Suprapubic skin (tissue), 4 donors: ENCODE data around the gene TNS2. TPM values are rescaled to one million over a fixed set of nuclear protein-coding genes. Genes with fewer than 3 reads are reported as not detected.

Experiments
- DNase-seq, 2 donors: peaks; one replicate each; pipeline ENCODE4 v3.0.0-alpha.2; 2019; ENCODE audit warnings: low spot score in 2 of 2
- H3K27ac ChIP-seq: fragments of 200-600 bp; sonication (generic); one replicate; pipeline ENCODE4 v1.5.1; 2019
- H3K27me3 ChIP-seq: fragments of 200-600 bp; sonication (generic); one replicate; pipeline ENCODE4 v1.5.1; 2019
- H3K36me3 ChIP-seq: fragments of 200-600 bp; sonication (generic); one replicate; pipeline ENCODE4 v1.5.1; 2019
- H3K4me1 ChIP-seq: fragments of 200-600 bp; sonication (generic); one replicate; pipeline ENCODE4 v1.5.1; 2019
- H3K4me3 ChIP-seq: fragments of 200-600 bp; sonication (generic); one replicate; pipeline ENCODE4 v1.5.1; 2019; ENCODE audit warnings: mild to moderate bottlenecking
- H3K9me3 ChIP-seq: fragments of 200-600 bp; sonication (generic); one replicate; pipeline ENCODE4 v1.5.1; 2019
- EP300 ChIP-seq: sonication (generic); formaldehyde crosslinking; IDR thresholded peaks from one replicate; pipeline ENCODE4 v1.6.1; 2017; ENCODE audit warnings: antibody characterized with exemption
- POLR2A ChIP-seq, 2 donors: fragments of 450-650 bp; IDR thresholded peaks; one replicate each; pipeline ENCODE4 v1.6.1; 2017; ENCODE audit warnings: antibody characterized with exemption in 2 of 2, mild to moderate bottlenecking in 2 of 2, moderate library complexity in 2 of 2
- POLR2AphosphoS5 ChIP-seq, 3 donors: sonication (generic); formaldehyde crosslinking; IDR thresholded peaks; one replicate each; pipeline ENCODE4 v1.6.1; 2017; ENCODE audit warnings: antibody characterized with exemption in 3 of 3
- WGBS: methylation state at CpG from one replicate; pipeline ENCODE4 v1.1.5; 2018; 5-methylcytosine and 5-hydroxymethylcytosine counted together
- total RNA-seq, 4 donors: library from RNA; depleted of rRNA; stranded (reverse); fragments of >200 nt; gene quantifications; one replicate each; pipeline ENCODE4 v1.1.0, GENCODE V29; 2016
- TF ChIP-seq, protein P1 (sequence below), 2 donors: fragments of 200-600 bp in 1 of 2; fragments of 450-650 bp in 1 of 2; sonication (generic) in 1 of 2; IDR thresholded peaks; one replicate each; pipeline ENCODE4 v1.5.1; 2016 to 2019; ENCODE audit warnings: antibody characterized with exemption in 2 of 2, mild to moderate bottlenecking in 1 of 2, moderate library complexity in 1 of 2

TNS2 gene
- total RNA-seq, 4 donors from 2014 or later: 22.8 to 122 (median 78.2) TPM

DNA sequence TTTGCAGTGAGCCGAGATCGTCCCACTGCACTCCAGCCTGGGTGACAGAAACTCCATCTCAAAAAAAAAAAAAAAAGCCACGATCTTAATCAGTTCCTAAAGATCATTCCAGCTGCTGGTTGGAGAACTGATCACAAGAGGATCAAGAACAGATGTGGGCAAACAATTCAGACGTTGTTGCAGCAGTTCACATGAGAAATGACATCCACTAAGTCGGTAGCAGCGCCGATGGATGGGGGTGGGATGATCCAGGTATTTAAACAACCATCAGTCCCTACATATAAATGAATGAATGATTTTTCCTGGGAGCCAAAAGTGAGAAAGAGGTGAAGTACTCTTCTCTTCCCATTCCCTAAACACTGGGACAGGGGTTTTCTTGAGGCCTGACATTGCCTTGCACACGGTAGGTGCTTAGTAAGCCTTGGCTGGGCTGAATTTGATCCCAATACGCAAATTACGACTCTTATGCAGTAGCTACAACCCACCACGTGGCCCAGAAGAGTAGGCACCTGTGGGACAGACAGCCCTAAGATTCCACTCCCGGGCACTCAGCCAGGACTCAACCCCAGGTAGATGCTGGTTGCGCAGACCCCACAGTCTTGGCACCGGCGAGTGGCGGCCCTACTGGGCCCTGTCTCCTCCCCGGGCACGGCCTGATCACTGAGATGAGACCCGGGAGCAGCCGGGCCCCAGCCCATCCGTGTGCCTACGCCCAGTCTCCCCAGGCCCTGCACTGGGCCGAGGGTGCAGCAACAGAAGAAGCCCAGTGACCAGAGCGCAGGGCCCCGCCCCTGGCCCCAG, 28.8 kb downstream of the TNS2 start:
- no peaks in the 10 kb centered on the region for H3K27me3 ChIP-seq
- peak overlapping the region; percentile 65 for H3K4me3 ChIP-seq
- DNase-seq: peak in 1 of 2 donors; percentile 63
- H3K4me1 ChIP-seq: peaks cover 33% of the 10 kb centered on the region
- 45% methylated on average over 10 of the region's 25 CpGs for WGBS
- TF ChIP-seq POLR2AphosphoS5 (IDR thresholded peaks at IDR 0.05): no peak
- TF ChIP-seq EP300: no peak
- TF ChIP-seq, protein P1, sequence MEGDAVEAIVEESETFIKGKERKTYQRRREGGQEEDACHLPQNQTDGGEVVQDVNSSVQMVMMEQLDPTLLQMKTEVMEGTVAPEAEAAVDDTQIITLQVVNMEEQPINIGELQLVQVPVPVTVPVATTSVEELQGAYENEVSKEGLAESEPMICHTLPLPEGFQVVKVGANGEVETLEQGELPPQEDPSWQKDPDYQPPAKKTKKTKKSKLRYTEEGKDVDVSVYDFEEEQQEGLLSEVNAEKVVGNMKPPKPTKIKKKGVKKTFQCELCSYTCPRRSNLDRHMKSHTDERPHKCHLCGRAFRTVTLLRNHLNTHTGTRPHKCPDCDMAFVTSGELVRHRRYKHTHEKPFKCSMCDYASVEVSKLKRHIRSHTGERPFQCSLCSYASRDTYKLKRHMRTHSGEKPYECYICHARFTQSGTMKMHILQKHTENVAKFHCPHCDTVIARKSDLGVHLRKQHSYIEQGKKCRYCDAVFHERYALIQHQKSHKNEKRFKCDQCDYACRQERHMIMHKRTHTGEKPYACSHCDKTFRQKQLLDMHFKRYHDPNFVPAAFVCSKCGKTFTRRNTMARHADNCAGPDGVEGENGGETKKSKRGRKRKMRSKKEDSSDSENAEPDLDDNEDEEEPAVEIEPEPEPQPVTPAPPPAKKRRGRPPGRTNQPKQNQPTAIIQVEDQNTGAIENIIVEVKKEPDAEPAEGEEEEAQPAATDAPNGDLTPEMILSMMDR (IDR thresholded peaks at IDR 0.05): no peak
- no peak for TF ChIP-seq POLR2A (IDR thresholded peaks at IDR 0.05)
- no peaks in the 10 kb centered on the region for H3K9me3 ChIP-seq
- H3K27ac ChIP-seq: peak overlapping the region; percentile 82
- peaks cover 31% of the 10 kb centered on the region for H3K36me3 ChIP-seq

DNA sequence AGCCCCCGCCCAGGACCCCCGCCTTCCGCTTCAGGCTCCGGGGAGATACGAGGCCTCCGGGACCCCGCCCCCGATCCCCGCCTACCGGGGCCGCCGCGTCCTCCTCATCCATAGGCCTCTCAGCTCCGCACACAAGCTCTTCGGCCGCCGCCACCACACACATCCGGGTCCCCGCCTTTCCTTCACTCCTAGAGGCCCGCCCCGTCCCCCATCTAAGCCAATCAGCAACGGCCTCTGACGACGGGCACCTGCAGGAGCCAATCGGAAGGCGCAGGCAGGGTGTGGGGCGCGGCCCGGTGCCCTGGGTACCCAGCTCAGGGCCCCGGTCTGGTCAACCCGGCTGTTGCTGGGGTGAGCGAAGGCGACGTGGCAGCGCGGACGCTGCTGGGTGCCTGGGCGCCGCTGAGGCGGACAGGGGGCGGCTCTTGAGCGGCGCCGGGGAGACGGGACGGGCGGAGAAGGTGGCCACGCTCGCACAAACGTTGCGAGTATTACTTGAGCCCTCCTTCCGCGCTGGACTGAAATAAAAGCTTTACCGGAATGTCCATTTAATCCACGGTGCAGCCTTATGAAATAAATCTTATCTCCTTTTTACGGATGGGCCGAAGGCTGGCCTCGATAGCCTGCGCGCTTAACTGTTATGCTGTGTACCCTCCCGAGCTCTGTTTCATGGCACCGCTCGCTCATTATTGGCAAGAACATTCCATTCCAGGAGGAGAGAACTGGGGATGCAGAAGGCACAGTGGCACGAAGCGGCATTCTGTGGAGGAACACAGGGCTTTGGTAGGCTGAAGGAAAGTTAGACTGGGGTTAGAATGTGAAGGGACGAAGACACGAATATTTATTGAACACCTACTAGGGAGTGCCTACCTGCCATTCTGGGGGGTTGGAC, 29.6 kb downstream of the TNS2 start, which contains the start of gene SPRYD3:
SPRYD3 (minus strand) TSS at position 165 of the 892 bp plus-strand sequence; CDS start at position 108, 57 bp downstream.
- peak within 1 kb of the TSS; percentile 65 for H3K4me3 ChIP-seq
- H3K4me1 ChIP-seq: peaks cover 24% of the 10 kb centered on the region
- H3K27me3 ChIP-seq: no peaks in the 10 kb centered on the region
- no peaks in the 10 kb centered on the region for H3K9me3 ChIP-seq
- WGBS: 3% methylated on average over 31 of the region's 67 CpGs
- TF ChIP-seq EP300: no peak
- TF ChIP-seq, protein P1 (IDR thresholded peaks at IDR 0.05): no peak
- peak; percentile 57 to 67 (median 59) for TF ChIP-seq POLR2AphosphoS5 (IDR thresholded peaks at IDR 0.05)
- peak in 1 of 2 donors; percentile 58 for TF ChIP-seq POLR2A (IDR thresholded peaks at IDR 0.05)
- peak within 1 kb of the TSS; percentile 82 for H3K27ac ChIP-seq
- DNase-seq: peak; percentile 99 to 100
- H3K36me3 ChIP-seq: peaks cover 24% of the 10 kb centered on the region

DNA sequence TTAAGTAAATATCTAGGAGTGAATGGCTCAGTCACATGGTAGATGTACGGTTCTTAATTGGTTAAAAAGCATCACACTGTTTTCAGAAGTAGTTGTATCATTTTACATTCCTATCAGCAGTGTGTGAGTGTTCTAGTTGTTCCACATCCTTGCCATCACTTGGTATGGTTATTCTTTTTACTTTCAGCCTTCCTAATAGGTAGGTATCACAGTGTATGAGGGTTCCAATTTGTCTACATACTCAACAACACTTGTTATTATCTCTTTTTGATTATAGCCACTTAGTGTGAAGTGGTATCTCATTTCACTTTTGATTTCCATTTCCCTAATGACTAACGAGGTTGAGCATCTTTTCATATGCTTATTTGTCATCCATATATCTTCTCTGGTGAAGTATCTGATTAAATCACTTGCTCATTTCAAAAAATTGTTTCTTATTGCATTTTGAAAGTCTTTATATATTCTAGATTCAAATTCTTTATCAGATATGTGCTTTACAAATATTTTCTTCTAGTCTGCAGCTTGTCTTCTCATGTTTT, 32.8 kb downstream of the TNS2 start:
- 65% methylated on average over 2 of the region's 2 CpGs for WGBS
- TF ChIP-seq EP300 (no peak), POLR2AphosphoS5 (IDR thresholded peaks at IDR 0.05) (no peak), POLR2A (IDR thresholded peaks at IDR 0.05) (no peak)
- TF ChIP-seq, protein P1 (IDR thresholded peaks at IDR 0.05): no peak
- Histone ChIP-seq H3K27ac (no peak overlapping the region), H3K4me3 (no peak overlapping the region), H3K27me3 (no peaks in the 10 kb centered on the region), H3K4me1 (peaks cover 19% of the 10 kb centered on the region), H3K9me3 (no peaks in the 10 kb centered on the region), H3K36me3 (no peaks in the 10 kb centered on the region)
- no peak for DNase-seq

DNA sequence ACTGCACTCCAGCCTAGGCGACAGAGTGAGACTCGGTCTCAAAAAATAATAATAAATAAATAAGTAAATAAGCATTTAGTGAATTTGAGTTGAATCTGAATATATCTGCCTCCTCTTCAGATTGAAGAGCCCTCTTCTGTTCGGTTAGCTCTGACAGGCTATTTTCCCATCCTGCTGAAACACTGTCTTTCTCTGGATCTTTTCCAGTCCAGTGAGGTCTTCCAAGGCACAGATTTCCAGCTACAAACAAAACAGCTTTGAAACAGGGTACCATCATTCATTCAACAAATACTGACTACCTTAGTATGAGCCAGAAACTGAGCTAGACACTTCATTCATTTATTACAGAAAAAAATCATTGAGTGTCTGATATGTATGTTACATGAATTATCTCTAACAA, 36.5 kb downstream of the TNS2 start:
- Histone ChIP-seq H3K27ac (no peak overlapping the region), H3K36me3 (no peaks in the 10 kb centered on the region), H3K27me3 (no peaks in the 10 kb centered on the region), H3K9me3 (no peaks in the 10 kb centered on the region), H3K4me3 (no peak overlapping the region), H3K4me1 (no peaks in the 10 kb centered on the region)
- no peak for DNase-seq
- TF ChIP-seq POLR2AphosphoS5 (IDR thresholded peaks at IDR 0.05) (no peak), EP300 (no peak), POLR2A (IDR thresholded peaks at IDR 0.05) (no peak)
- TF ChIP-seq, protein P1 (IDR thresholded peaks at IDR 0.05): no peak
- WGBS: 88% methylated on average over 3 of the region's 3 CpGs
